Dendritic cell treated with granulocyte-macrophage colony-stimulating factor and Interleukin-4, amounts not matched to agents 40 ng/mL and 50 ng/mL, for 4 days (primary cell): ENCODE measurements around the gene MRPL14.
"Not testable (repeated sequence)": the region's sequence is repeated elsewhere in the genome, so short reads cannot be mapped to it uniquely, and the experiment has no call there.

Source experiments
- H3K27ac Mint-ChIP-seq: one replicate; pipeline ENCODE4 v1.8.0; 2022; ENCODE audit warnings: mild to moderate bottlenecking, mixed read lengths
- H3K27me3 Mint-ChIP-seq: one replicate; pipeline ENCODE4 v1.8.0; 2022; ENCODE audit warnings: mild to moderate bottlenecking, mixed read lengths
- H3K36me3 Mint-ChIP-seq: one replicate; pipeline ENCODE4 v1.8.0; 2022; ENCODE audit warnings: low read depth, mixed read lengths
- H3K4me1 Mint-ChIP-seq: one replicate; pipeline ENCODE4 v1.8.0; 2022; ENCODE audit warnings: low read depth, mixed read lengths
- H3K4me3 Mint-ChIP-seq: one replicate; pipeline ENCODE4 v1.8.0; 2022; ENCODE audit warnings: mild to moderate bottlenecking, moderate library complexity, mixed read lengths
- H3K9me3 Mint-ChIP-seq: one replicate; pipeline ENCODE4 v1.8.0; 2022; ENCODE audit warnings: mixed read lengths
- intact Hi-C: fragments of 100-400 bp; cut with micrococcal nuclease; formaldehyde crosslinking; loops from one replicate; pipeline ENCODE4 v1.15.0; 2022

The MRPL14 gene

DNA sequence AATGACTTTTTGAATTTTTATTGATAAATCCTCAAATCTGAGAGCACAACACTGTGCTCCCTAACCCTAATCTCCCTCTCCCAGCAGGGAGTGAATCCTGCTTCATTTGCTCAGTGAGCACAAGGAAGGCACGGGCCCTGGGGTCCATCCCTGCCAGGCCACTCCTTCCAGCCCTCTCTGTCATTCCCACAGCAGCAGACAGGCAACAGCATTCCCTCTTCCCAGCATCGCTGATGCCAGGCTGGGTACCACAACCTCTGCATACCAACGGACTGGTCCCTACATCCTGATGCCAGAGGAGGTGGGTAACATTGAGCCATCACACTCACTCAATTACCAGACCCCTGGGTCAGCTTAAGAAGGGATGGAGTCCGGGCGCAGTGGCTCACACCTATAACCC lies 34.2 kb downstream of the MRPL14 start:
- Mint-ChIP-seq H3K27ac (no peak overlapping the region), H3K4me1 (no peaks in the 10 kb centered on the region), H3K36me3 (peaks cover 16% of the 10 kb centered on the region), H3K27me3 (no peaks in the 10 kb centered on the region), H3K4me3 (no peak overlapping the region), H3K9me3 (no peaks in the 10 kb centered on the region)
- intact Hi-C loops, result no loop called here

DNA sequence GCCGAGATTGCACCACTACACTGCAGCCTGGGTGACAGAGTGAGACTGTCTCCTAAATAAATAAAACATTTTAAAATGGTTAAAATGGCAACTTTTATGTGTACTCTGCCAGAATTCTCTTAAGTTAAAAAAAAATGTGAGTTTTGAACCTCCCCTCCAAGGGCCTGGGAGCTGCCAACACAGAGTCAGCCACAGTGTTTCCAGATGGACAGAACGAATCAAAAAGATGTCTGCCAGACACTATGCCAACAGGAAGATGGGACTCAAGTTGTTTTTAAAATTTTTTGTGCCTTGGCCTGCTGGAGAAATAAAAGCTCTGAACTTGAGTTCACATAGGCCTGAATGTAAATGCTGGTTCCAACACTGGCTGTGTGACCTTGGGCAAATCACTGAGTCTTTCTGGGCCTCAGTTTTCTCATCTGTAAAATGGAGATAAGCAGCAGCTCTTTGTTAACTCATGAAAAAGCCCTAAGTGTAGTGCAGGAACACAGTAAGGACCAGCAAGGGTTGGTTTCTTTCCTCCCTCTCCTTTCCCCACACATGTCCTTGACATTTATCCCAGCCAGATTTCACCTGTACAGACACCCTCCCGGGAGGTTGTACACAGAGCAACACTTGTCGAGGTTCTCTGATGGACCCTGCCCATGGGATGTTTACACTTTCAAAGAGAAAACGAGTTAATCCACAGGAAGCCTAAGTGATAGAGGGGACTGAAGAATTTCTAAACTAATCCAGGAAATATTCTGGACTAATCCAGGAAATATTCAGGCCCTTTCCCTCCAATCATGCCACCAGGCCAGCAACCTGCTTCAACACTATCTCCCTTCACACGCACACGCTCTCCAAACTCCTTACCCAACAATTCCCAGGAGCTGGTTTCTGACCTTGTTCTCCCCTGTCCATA lies 35.0 kb downstream of the MRPL14 start:
- intact Hi-C loops, result no loop called here
- H3K27me3 Mint-ChIP-seq, result no peaks in the 10 kb centered on the region
- H3K27ac Mint-ChIP-seq, result no peak overlapping the region
- no peaks in the 10 kb centered on the region for H3K4me1 Mint-ChIP-seq
- H3K9me3 Mint-ChIP-seq, result no peaks in the 10 kb centered on the region
- peaks cover 16% of the 10 kb centered on the region for H3K36me3 Mint-ChIP-seq
- no peak overlapping the region for H3K4me3 Mint-ChIP-seq

DNA sequence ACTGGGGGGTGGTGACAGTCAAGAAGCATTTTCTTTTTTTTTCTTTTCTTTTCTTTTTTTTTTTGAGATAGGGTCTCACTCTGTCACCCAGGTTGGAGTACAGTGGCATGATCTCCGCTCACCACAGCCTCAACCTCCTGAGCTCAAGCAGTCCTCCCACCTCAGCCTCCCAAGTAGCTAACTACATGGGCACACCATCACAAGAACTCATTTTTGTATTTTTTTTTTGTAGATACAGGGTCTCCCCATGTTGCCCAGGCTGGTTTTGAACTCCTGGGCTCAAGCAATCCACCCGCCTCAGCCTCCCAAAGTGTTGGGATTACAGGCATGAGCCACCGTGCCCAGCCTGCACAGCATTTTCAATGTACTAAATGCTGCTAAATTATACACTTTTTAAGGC lies 35.9 kb downstream of the MRPL14 start:
- peaks cover 16% of the 10 kb centered on the region for H3K36me3 Mint-ChIP-seq
- H3K27ac Mint-ChIP-seq, H3K27me3 Mint-ChIP-seq, H3K4me1 Mint-ChIP-seq, intact Hi-C loops, H3K4me3 Mint-ChIP-seq, H3K9me3 Mint-ChIP-seq: not testable (repeated sequence)

DNA sequence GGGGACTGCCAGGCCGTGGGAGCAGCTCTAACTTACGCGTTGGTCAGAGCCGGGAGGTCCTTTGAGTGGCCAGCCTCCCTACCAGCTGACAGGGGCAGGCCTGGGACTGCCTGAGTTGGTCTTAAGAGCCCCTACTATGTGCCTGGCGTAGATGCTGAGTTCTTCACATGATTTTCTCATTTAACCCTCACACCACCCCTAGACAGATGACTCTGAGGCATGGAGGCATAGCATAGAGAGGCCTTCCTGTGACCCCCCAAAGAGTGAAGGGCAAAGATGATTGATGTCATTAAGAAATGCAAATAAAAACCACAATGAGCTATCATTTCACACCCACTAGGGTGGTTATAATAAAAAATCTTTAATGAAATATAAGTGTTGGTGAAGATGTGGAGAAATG lies 36.8 kb downstream of the MRPL14 start:
- Mint-ChIP-seq H3K4me1 (no peaks in the 10 kb centered on the region), H3K4me3 (no peak overlapping the region), H3K27ac (no peak overlapping the region), H3K36me3 (peaks cover 16% of the 10 kb centered on the region), H3K9me3 (no peaks in the 10 kb centered on the region), H3K27me3 (no peaks in the 10 kb centered on the region)
- intact Hi-C loops, result no loop called here

DNA sequence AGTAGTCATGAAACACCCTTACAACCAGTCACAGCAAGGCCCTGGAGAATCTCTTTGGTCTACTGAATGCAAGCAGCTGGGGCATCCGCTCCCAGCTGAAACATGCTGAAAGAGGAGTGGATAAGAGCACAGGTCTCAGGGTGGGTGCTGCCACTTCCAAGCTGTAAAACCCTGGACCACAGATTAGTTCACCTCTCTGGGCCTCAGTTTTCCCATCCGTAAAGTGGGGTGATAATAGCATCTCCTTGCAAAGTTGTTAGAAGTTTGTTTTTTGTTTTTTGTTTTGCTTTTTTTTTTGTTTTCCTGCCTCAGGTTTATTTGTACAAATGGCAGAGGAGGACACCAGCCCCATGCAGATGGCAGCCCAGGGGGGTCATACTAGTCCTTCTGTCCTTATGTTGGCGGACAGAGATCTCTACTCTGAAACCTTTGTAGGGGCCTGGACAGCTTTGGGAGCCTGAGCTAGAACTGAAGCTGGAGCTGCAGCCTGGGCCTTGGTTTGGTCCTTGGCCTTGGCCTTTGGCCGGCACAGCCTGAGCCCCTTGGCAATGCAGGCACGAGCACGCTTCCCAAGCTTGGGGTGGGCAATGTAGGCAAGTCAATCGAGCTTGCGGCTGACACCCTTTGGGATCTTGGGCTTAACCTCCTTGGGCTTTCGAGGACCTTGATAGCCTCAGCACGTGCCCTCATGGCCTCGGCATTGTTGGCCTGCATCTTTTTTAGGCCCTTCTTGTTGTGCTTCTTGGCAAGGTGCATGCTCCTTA lies 38.2 kb downstream of the MRPL14 start:
- Mint-ChIP-seq H3K36me3 (peaks cover 3% of the 10 kb centered on the region), H3K4me1 (no peaks in the 10 kb centered on the region), H3K9me3 (no peaks in the 10 kb centered on the region), H3K27me3 (no peaks in the 10 kb centered on the region), H3K27ac (no peak overlapping the region), H3K4me3 (no peak overlapping the region)
- intact Hi-C loops, result no loop called here

DNA sequence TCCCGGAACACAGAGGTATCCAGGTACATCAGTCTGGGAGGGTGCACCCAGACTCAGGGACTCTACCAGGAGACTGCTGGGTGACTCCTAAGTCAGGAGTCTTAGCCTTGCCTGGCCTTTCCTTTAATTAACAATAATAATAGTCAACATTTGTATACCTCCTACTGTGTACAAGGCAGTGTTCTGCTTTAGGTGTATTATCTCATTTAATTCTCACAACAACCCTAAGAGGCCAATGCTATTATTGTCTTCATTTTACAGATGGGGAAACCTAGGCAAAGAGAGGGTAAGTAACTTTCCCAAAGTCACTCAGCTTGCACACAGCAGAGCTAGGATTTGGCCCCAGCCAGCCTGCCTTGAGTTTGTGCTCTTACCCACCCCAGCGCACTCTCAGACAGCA lies 39.6 kb downstream of the MRPL14 start:
- Mint-ChIP-seq H3K36me3 (no peaks in the 10 kb centered on the region), H3K9me3 (no peaks in the 10 kb centered on the region), H3K4me3 (no peak overlapping the region), H3K4me1 (no peaks in the 10 kb centered on the region), H3K27ac (no peak overlapping the region), H3K27me3 (no peaks in the 10 kb centered on the region)
- intact Hi-C loops, result no loop called here

DNA sequence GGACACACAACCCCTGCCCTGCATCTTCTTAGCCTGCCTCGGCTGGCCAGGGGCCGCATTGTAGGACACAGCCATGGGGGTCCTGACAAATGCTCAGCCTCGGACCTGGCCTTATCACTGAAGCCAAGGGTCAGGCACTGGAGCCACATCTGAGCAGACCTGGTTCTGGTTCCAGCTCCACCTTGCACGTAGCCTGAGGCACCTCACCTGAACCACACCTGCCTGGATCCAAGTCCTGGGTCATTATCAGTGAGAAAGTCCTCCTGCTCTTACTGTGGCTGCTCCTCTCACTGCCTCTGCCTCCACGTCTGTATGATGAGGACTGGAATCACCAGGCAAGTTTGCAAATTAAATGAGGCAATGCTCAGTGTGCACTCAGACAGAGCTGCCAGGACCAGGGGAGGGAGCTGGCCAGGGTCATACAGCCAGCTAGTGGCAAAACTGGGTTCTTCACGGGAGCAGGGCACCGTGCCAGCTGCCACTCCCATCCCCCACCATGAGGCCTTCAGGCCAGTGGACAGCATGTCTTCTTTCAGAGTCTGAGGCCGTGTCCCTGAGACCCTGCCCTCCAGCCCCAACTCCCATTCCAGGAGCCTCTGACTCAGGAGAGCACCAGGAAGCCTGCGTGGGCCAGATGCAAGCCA lies 40.2 kb downstream of the MRPL14 start:
- Mint-ChIP-seq H3K27ac (no peak overlapping the region), H3K9me3 (no peaks in the 10 kb centered on the region), H3K27me3 (no peaks in the 10 kb centered on the region), H3K4me3 (no peak overlapping the region), H3K4me1 (no peaks in the 10 kb centered on the region), H3K36me3 (no peaks in the 10 kb centered on the region)
- intact Hi-C loops, result no loop called here

DNA sequence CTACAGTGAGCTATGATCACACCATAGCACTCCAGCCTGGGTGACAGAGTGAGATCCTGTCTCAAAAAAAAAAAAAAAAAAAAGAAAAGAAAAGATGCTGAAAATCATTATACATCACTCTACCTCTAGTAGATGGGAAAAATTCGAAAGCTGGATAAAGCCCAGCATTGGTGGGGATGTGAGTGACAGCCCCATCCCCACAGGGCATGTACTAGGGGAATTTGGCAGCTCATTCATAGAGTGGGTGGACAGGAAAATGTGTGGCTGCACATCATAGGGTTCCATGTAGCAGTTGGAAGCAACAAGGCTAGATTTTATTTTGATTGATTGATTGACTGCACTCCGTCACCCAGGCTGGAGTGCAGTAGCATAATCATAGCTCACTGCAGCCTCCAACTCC lies 42.0 kb downstream of the MRPL14 start:
- Mint-ChIP-seq H3K27me3 (peaks cover 6% of the 10 kb centered on the region), H3K27ac (no peak overlapping the region), H3K36me3 (no peaks in the 10 kb centered on the region), H3K4me1 (peaks cover 4% of the 10 kb centered on the region), H3K9me3 (no peaks in the 10 kb centered on the region), H3K4me3 (no peak overlapping the region)
- intact Hi-C loops, result no loop called here

DNA sequence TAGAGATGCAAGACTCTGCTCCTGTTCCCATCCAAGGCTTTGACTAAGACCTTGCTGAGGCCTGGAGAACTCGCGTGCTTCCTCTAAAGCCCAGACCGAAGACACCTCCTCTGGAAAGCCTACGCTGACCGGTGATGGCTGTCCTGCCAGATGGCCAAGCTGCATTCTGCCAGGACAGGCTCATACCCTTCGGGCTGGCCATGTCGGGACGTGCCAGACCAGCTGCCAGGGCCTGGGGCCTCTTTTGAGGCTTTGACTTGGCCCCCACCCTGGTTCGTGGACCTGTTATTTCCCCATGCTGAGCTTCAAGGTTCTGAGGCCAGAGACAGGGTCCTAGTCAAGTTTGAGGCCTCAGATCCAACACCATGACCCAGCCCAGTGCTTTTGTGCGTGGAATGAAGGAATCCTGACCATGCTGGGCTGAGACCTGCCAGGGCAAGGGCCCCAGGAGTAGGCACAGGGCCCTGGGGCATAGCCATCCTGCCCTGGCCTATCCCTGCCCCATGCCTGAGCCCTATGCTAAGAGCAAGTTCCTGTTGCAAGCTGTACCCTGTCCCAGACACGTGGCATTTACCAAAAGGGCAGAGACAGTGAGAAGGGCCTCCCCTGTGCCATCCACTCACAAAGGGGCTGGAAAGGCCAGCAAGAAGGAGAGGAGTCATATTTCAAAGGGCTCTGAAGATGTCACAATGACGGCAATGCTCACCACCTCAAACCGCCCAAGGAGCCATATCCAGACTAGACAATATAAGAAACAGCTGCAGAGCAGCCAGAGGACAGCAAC lies 42.8 kb downstream of the MRPL14 start:
- H3K9me3 Mint-ChIP-seq, result no peaks in the 10 kb centered on the region
- no peak overlapping the region for H3K4me3 Mint-ChIP-seq
- H3K27me3 Mint-ChIP-seq, result peaks cover 6% of the 10 kb centered on the region
- no peaks in the 10 kb centered on the region for H3K36me3 Mint-ChIP-seq
- H3K27ac Mint-ChIP-seq, result no peak overlapping the region
- H3K4me1 Mint-ChIP-seq, result peaks cover 5% of the 10 kb centered on the region
- intact Hi-C loops, result no loop called here

DNA sequence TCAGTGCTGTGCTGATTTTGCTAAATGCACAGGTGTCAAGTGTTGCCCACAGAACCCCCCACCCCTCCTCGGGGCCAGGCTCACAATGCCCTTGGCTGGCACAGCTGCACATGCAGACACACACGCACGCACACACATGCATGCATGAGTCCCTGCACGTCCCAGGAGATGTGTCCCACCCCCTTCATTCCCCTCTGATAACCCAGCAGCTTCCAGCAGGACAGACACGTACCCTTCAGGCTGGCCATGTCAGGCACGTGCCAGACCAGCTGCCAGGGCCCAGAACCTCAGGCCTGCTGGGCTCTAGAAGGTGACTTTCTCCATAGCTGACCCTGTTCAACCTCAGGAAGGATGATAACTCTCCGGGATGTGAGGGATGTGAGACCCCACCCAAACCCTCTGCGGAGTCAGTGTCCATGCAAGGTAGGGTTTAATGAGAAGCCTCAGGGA lies 44.4 kb downstream of the MRPL14 start:
- no peaks in the 10 kb centered on the region for H3K9me3 Mint-ChIP-seq
- H3K36me3 Mint-ChIP-seq, result no peaks in the 10 kb centered on the region
- intact Hi-C loops, result no loop called here
- peaks cover 19% of the 10 kb centered on the region for H3K27me3 Mint-ChIP-seq
- H3K4me1 Mint-ChIP-seq, result peaks cover 11% of the 10 kb centered on the region
- no peak overlapping the region for H3K4me3 Mint-ChIP-seq
- no peak overlapping the region for H3K27ac Mint-ChIP-seq

DNA sequence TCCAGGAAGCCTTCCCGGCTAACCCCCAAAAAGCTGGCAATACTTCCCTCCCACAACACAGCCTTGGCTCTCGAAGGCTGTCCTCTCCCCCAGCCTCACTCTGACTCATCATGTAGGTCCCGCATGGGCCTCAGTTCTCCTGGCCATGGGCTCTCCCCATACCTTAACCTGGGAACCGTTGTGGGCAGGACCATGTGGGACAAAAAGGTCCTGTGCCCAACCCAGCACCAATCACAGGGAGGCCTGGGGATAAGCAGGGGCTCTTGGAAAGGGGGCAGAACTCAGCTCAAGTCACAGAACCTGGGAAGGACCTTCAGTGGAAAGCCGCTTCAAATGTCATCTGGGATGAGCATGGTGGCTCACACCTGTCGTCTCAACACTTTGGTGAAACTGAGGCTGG lies 45.5 kb downstream of the MRPL14 start:
- Mint-ChIP-seq H3K36me3 (no peaks in the 10 kb centered on the region), H3K4me3 (no peak overlapping the region), H3K27me3 (peaks cover 30% of the 10 kb centered on the region), H3K9me3 (no peaks in the 10 kb centered on the region), H3K27ac (no peak overlapping the region), H3K4me1 (peaks cover 20% of the 10 kb centered on the region)
- intact Hi-C loops, result loop anchor here (2.0 kb wide), 1 partner anchor 473 kb away; no protein-coding TSS in a partner anchor

DNA sequence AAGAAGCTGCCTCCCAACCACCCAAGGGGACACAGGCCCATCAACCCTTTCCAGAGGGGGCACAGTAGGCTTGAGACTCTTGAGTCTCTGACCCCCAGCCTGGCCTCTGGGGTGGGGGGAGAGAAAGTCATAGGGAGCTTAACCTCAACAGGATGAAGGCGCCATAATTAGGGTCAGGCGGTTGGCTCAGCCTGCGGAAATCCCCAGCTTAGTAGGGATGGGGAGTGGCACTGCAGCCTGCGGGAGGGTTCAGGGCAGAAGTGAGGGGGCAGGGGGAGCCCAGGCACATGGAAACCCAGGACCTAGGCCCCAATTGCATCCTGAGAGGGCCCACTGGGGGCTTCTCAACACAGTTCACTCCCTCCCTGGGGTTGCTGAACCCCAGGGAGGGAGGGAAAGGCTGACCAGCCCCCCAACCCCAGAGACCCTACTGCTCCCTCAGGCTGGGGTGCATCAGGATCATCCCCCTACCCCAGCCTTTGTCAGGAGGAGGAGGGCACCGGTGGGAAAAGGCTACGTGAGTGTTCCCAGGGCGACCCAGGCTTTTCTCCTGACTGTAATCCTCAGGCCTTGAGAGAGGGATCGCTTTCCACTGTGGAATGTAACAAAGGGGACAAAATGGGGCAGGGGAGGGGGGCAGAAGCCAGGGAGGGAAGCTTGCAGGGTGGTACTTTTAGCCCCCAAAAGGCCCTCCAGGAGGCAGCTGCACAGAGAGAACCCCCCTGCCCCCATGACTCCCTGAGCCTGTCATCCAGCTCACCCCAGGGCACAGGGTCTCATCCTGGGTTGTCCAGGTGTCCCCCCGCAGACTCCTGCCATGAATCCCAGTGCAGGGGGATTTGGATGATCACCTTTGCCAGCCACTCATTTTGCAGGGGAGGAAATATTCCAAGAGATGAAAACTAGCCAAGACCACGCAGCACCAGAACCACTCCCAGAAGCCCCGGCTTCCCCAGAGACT lies 46.4 kb downstream of the MRPL14 start:
- intact Hi-C loops, result loop anchor here (2.0 kb wide), 1 partner anchor 472 kb away; no protein-coding TSS in a partner anchor
- Mint-ChIP-seq H3K4me1 (peaks cover 21% of the 10 kb centered on the region), H3K9me3 (no peaks in the 10 kb centered on the region), H3K36me3 (no peaks in the 10 kb centered on the region), H3K4me3 (no peak overlapping the region), H3K27me3 (peaks cover 37% of the 10 kb centered on the region), H3K27ac (no peak overlapping the region)
